GM21825 (cell line): ENCODE data around the gene MYH4.

Experiments used
- ATAC-seq: cut with Tn5 transposase; IDR thresholded peaks from one replicate; pipeline ENCODE4 v1.9.1; 2021; ENCODE audit warnings: mild to moderate bottlenecking, moderate library complexity; ENCODE audit not compliant: unreplicated experiment

Gene MYH4

DNA sequence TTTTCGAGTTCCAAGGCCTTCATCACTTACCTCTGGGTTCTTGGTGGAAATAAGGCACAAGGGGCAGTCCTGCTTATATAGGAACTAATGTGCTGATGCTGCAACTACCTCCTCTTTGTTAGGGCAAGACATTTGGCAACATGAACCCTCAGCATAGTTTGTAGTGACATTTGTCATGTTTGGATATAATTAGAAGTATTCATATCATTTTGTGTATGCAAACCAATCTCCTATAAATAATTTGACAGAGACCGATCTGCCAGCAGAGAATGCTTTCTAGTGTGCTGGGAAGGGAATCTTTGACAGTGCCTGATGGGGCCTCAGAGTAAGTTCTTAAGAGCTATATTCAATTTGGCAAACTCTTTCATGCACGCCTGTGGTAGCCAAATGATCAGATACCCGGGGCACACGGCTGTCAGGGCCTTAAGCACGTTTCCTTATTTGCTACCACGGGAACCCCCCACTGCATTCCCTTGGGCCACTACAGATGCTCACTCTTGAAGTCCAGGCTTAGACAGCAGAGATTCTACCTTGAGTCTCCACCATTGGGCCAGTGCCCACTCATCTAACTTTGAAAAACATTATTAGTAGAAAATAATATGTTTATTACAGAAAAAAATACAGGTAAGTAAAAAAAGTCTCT lies 47.3 kb downstream of the MYH4 start, which contains the start of gene MYH8:
Gene MYH8, minus strand, starts transcription at position 51 of the 643 bp plus-strand sequence. CDS start 1,723 bp downstream, outside the sequence.
- ATAC-seq = no peak

DNA sequence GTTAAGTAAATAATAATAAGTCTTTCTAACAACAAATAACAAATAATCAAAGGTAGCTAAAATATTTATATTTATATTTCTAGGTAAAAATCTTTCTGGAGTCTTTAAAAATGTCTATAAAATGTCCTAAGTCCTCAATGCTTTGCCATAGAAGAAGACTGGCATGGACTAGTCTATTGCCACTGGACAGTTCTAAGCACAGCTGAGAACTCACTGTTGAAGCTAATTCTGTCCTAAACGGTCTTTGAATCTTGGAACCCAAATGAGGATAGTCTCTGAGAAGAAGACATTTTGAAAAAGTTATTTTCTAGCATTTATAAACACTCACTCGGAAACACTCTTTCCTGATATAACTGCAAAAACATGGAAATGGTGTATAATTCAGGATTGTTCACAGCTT lies 48.1 kb downstream of the MYH4 start:
- no peak for ATAC-seq

GRCh38 chr17:10420811-10421210 lies 48.5 kb downstream of the MYH4 start:
- no peak for ATAC-seq

- no peak for ATAC-seq
Observed at GRCh38 chr17:10417431-10417830, 51.9 kb downstream of the MYH4 start.

DNA sequence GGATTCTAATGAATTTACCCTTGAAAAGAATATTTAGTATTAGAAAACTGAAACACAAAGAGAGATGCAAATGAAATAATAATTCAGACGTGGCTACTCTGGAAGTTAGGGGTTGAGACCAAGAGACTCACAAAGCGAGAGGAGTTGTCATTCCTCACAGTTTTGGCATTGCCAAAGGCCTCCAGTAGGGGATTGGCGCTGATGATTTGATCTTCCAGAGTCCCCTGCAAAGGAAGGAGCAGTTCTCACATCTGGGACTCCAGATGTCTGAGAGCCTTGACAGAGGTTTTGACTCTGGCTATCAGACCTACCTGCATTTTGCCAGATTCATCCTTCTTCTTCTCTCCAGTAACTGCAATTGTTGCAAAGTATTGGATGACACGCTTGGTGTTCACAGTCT lies 54.2 kb downstream of the MYH4 start:
- no peak for ATAC-seq

DNA sequence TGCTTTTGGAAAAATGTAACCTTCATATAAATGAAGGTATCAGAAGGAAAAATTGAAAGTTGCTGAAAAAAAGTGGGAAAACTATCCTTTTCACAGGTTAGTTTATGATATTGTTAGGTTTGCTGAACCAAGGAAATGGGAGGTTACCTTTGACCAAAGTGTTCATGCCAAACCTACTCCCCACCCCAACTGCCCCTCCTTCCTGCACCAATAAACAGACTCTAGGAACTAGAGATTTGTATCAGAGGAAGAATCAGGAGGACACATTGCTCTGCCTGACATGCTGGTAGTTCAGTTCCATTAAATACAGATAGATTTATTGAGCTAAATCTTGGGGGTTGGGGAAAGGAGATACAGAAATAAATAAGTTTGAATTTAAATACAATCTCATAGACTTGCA lies 65.8 kb downstream of the MYH4 start:
- no peak for ATAC-seq

DNA sequence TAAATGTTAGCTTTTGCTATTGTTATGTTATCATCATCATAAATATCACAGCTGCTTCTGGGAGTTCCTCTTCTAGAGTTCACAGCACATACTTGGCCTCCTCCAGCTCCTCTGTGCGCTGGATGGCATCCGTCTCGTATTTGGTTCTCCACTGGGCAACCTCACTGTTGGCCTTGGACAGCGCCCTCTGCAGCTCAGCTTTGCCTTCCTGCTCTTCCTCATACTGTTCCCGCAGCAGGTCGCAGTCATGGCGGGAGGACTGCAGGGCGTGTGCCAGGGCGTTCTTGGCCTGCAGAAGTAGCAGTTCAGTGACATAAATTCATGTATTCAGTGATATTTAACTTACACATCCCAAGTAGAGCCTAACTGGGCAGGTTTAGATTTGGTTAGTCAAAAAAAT lies 71.0 kb downstream of the MYH4 start:
- ATAC-seq = no peak

DNA sequence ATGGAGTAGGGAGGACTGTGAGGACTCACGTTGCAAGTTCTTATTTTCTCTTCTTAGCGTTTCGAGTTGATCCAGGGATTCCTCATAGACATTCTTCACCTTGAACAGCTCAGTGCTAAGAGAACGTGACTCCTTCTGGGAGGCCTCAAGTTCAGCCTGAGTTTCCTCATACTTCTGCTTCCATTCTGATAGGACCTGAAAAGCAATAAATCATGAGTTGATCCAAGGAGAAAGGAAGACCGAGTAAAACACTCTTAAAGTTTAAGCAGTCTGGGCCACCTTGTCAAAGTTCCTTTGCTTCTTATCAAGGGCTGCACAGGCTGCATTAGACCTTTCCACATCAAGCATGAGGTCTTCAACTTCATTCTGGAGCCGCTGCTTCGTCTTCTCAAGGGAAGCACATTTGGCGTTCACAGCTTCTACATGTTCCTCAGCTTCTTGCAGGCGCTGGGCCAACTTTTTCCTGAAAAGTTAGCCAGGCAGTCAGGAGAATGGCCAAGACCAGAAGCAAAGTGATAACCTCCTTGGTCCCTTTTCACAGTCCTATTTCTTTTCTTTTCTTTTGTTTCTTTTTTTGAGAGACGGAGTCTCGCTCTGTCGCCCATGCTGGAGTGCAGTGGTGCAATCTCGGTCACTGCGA lies 72.7 kb downstream of the MYH4 start:
- no peak for ATAC-seq

DNA sequence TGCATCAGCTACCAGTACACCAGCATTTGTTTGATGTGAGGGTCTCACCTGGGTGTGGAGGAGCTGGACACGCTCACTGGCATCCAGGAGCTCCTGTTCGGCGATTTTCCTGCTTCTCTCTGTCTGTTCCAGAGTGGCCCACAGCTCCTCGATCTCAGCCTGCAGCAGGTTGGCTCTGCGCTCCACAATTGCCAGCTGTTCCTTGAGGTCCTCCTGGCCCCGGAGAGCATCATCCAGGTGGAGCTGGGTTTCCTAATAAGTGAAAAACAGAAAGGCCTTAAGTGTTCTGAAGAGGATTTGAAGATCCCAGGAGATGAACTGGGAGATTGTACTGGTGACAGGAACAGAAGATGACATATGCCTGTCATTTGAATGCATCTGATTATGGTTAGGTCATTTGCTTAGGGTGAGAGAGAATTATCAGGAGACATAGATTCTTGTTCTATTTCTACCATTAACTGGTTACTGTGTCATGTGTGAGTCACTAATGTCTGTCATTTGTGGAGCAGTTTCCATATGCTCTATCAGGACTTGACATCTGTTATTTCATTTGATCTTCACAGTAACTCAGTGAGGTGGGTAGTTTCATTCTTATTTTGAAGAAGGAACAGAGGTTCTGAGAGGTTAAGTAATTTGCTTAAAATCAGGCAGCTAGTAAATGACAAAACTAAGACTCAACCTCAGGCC lies 75.0 kb downstream of the MYH4 start:
- no peak for ATAC-seq
